ENCODE data around the gene TNFSF11.

Gene TNFSF11

DNA sequence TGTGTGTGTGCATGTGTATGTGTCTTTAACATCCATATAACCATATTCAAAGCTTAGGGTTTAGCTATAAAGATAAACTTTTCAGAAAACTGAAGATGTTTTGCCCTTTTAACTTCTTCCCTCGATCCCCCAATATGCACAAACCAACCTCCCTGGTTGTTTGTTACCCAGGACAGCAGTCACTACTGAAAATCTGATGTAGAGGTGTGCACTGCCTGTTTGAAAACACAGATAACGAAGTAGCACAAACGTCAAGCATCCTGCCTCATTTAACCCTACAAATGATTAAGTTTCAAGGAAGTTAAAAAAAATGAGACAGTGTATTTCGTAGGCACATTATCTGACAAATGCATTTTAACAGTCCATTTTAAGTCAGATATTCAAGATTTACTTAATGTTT is 3.6 kb downstream of the TNFSF11 start:
- H3K9me3 ChIP-seq (ENCODE audit: control insufficient read depth, insufficient read depth, low read length), result no peaks in the 10 kb centered on the region
- H3K4me1 ChIP-seq (ENCODE audit: insufficient read depth, low read length), result no peaks in the 10 kb centered on the region; the same call in 1 of the 2 replicates
- no peaks in the 10 kb centered on the region for H3K36me3 ChIP-seq (ENCODE audit: insufficient read depth, low read length)
- no peak overlapping the region for H3K9ac ChIP-seq (ENCODE audit: low read depth, low read length)

DNA sequence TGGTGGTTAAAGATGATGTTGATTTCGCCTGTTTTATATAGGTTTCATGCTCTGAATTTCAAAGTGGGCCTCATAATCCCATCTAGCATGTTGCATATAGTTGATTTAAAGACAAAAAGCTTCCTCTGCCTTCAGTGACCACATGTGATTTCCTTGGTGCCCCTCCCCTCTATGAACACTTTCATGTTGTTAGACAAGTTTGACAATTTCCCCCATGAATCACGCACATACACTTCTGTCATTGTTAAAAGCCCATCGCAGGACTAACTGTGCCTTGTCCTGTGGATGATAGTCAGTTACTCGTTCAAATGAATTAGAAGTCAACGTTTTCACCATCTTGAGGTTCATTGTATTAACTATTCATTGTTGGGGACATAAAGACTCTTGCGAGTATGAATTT is 6.7 kb downstream of the TNFSF11 start:
- Histone ChIP-seq H3K9me3 (ENCODE audit: control insufficient read depth, insufficient read depth, low read length) (no peaks in the 10 kb centered on the region), H3K9ac (ENCODE audit: low read depth, low read length) (no peak overlapping the region), H3K4me1 (ENCODE audit: insufficient read depth, low read length) (no peaks in the 10 kb centered on the region; the same call in 1 of the 2 replicates), H3K36me3 (ENCODE audit: insufficient read depth, low read length) (no peaks in the 10 kb centered on the region)

GRCh38 chr13:42581427-42581826 is 7.5 kb downstream of the TNFSF11 start:
- H3K4me1 ChIP-seq (ENCODE audit: insufficient read depth, low read length), result no peaks in the 10 kb centered on the region; the same call in 1 of the 2 replicates
- no peak overlapping the region for H3K9ac ChIP-seq (ENCODE audit: low read depth, low read length)
- no peaks in the 10 kb centered on the region for H3K36me3 ChIP-seq (ENCODE audit: insufficient read depth, low read length)
- H3K9me3 ChIP-seq (ENCODE audit: control insufficient read depth, insufficient read depth, low read length), result no peaks in the 10 kb centered on the region

DNA sequence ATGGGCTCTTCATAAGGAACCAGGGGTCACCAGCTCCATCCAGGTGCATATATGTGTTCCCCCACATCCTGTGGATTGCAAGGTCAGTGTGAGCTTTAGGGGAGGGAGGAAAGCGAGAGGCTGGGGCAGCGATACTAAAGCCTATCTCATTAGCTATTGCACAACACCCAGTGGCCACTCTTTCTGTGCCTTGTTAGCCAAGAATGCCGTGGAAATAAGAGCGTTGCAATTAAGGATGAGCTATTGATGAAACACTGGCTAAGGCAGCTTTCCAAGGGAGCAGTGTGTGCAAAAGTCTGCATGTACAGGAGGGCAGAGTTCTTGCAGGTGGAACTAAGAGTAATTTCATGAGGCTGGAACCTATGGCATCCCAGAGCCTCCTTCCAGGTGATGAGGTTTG is 17.6 kb downstream of the TNFSF11 start:
- peaks cover 7% of the 10 kb centered on the region for H3K4me1 ChIP-seq (ENCODE audit: insufficient read depth, low read length)
- no peaks in the 10 kb centered on the region for H3K36me3 ChIP-seq (ENCODE audit: insufficient read depth, low read length)
- H3K9ac ChIP-seq (ENCODE audit: low read depth, low read length), result no peak overlapping the region
- H3K9me3 ChIP-seq (ENCODE audit: control insufficient read depth, insufficient read depth, low read length), result no peaks in the 10 kb centered on the region

- H3K36me3 ChIP-seq (ENCODE audit: insufficient read depth, low read length), result no peaks in the 10 kb centered on the region
- no peak overlapping the region for H3K9ac ChIP-seq (ENCODE audit: low read depth, low read length)
- peaks cover 7% of the 10 kb centered on the region for H3K4me1 ChIP-seq (ENCODE audit: insufficient read depth, low read length)
- no peaks in the 10 kb centered on the region for H3K9me3 ChIP-seq (ENCODE audit: control insufficient read depth, insufficient read depth, low read length)
Observed at GRCh38 chr13:42592915-42593900, 19.3 kb downstream of the TNFSF11 start.

DNA sequence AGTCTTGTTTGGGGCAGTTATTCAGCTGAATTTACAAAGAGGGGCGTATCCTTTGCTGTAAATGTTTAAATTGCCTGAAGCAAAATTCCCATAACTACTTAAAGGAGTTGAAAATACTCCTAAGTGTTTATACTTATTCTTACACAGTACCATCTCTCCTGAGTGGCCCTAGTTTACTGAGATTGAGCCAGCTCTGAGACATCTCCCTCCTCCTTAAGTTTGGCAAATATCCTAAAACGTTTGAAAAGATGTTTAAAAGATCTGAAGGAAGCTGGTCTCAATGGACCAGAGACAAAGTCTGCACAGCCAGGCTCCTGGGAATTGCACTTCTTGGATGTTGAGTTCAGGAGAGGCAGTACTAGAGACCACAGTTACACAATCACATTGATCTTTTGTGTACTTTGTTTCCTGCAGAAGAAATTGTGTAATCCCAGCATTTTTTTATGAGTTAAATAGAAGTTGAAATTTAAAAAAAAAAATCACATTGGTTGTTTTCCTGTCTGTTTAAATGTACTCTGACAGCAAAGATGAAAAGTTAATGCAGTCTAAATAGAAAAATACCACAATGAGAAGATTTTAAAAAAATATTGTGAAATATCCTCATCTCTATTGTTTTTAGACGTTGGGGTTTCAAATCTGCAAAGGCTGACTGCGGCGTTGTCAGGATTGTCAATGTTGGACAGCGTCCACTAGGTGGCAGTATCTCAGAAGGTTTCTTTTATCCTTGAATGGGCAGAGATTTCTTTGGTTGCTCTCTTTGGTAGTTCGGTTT is 20.7 kb downstream of the TNFSF11 start:
- H3K36me3 ChIP-seq (ENCODE audit: insufficient read depth, low read length), result no peaks in the 10 kb centered on the region
- H3K4me1 ChIP-seq (ENCODE audit: insufficient read depth, low read length), result peaks cover 7% of the 10 kb centered on the region
- H3K9ac ChIP-seq (ENCODE audit: low read depth, low read length), result no peak overlapping the region; the same call in 1 of the 2 replicates

DNA sequence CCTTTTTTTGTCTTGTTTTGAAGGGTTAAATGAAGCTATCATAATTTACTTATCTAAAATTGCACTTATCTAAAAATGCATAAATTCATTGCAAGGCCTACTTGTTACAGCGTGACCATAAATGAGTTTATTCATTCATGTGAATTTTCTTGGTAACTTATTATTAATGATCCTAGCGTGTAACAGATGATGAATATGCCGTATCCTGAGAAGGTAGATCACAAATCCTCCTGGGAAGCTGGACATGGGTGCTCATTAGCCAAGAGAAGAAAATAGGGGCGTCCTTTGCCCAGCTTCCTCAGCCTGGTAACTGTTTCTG is 21.3 kb downstream of the TNFSF11 start:
- Histone ChIP-seq H3K4me1 (ENCODE audit: insufficient read depth, low read length) (peaks cover 7% of the 10 kb centered on the region), H3K9me3 (ENCODE audit: control insufficient read depth, insufficient read depth, low read length) (no peaks in the 10 kb centered on the region), H3K36me3 (ENCODE audit: insufficient read depth, low read length) (no peaks in the 10 kb centered on the region), H3K9ac (ENCODE audit: low read depth, low read length) (no peak overlapping the region)

More for the DNA sequence above, 20.7 kb downstream of the TNFSF11 start:
- H3K9me3 ChIP-seq (ENCODE audit: control insufficient read depth, insufficient read depth, low read length), result no peaks in the 10 kb centered on the region

GRCh38 chr13:42597505-42597904 is 23.6 kb downstream of the TNFSF11 start:
- Histone ChIP-seq H3K36me3 (ENCODE audit: insufficient read depth, low read length) (no peaks in the 10 kb centered on the region; the same call in 1 of the 2 replicates), H3K4me1 (ENCODE audit: insufficient read depth, low read length) (peaks cover 11% of the 10 kb centered on the region), H3K9ac (ENCODE audit: low read depth, low read length) (no peak overlapping the region), H3K9me3 (ENCODE audit: control insufficient read depth, insufficient read depth, low read length) (no peaks in the 10 kb centered on the region)

DNA sequence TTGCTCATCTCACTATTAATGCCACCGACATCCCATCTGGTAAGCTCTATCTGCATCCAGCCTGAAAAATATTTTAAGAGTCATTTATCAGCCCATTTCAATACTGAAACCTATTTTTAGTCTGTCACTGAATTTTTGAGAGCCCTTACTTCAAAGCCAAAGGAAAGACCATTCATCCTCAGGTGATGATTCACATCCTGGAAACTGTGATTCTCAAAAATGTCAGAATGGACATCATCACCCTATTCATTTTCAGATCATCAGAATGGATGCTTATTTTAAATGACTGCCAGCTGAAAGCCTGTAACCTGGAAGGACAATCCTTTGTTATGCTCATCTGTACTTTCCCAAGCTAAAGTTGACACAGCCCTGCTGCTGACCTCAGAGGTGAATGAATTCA is 27.0 kb downstream of the TNFSF11 start:
- Histone ChIP-seq H3K9ac (ENCODE audit: low read depth, low read length) (no peak overlapping the region), H3K36me3 (ENCODE audit: insufficient read depth, low read length) (no peaks in the 10 kb centered on the region; the same call in 1 of the 2 replicates), H3K9me3 (ENCODE audit: control insufficient read depth, insufficient read depth, low read length) (no peaks in the 10 kb centered on the region), H3K4me1 (ENCODE audit: insufficient read depth, low read length) (peaks cover 5% of the 10 kb centered on the region)

DNA sequence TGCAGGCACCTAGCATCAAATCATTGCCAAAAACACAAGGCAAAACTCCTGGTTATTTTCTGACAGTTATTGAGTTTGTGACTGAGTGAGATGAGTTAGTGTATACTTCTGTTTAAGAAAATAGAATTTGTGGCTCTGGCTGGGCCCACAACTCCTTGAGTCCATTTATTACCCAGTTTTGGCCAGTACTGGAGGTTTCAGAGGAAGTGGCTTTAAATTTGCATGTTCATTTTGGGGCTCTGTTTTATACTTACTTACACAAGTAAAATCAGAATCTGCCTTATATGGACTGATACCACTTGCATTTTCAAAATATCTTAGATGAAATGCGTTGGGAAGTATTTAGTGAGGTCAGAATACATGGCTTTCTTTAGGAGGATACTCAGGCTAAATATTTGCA is 29.0 kb downstream of the TNFSF11 start:
- no peak overlapping the region for H3K9ac ChIP-seq (ENCODE audit: low read depth, low read length)
- H3K9me3 ChIP-seq (ENCODE audit: control insufficient read depth, insufficient read depth, low read length), result no peaks in the 10 kb centered on the region
- no peaks in the 10 kb centered on the region; the same call in 1 of the 2 replicates for H3K36me3 ChIP-seq (ENCODE audit: insufficient read depth, low read length)
- H3K4me1 ChIP-seq (ENCODE audit: insufficient read depth, low read length), result peaks cover 5% of the 10 kb centered on the region; the same call in 1 of the 2 replicates

DNA sequence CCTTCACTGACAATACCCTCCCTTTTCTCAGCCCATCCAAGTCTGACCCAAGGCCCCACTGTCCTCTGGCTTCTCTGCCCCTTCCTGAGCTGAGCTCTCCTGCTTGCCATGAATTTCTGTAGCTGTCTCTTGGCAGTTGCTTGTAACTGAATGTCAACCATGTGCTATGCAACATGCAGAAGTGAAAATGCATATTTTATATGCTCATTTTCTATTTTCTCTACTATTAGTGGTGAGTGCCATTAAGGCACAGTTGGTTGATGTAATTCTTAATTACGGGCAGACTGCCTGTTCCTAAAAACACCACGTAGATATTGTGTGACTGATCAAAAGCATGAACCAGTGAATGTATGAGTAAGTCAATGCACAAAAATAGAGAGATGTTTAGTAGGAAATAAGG is 29.6 kb downstream of the TNFSF11 start:
- Histone ChIP-seq H3K4me1 (ENCODE audit: insufficient read depth, low read length) (peaks cover 5% of the 10 kb centered on the region; the same call in 1 of the 2 replicates), H3K9ac (ENCODE audit: low read depth, low read length) (no peak overlapping the region), H3K9me3 (ENCODE audit: control insufficient read depth, insufficient read depth, low read length) (no peaks in the 10 kb centered on the region), H3K36me3 (ENCODE audit: insufficient read depth, low read length) (no peaks in the 10 kb centered on the region; the same call in 1 of the 2 replicates)

GRCh38 chr13:42607546-42607945 is 33.6 kb downstream of the TNFSF11 start:
- Histone ChIP-seq H3K9me3 (ENCODE audit: control insufficient read depth, insufficient read depth, low read length) (no peaks in the 10 kb centered on the region), H3K9ac (ENCODE audit: low read depth, low read length) (no peak overlapping the region), H3K36me3 (ENCODE audit: insufficient read depth, low read length) (no peaks in the 10 kb centered on the region), H3K4me1 (ENCODE audit: insufficient read depth, low read length) (no peaks in the 10 kb centered on the region)

DNA sequence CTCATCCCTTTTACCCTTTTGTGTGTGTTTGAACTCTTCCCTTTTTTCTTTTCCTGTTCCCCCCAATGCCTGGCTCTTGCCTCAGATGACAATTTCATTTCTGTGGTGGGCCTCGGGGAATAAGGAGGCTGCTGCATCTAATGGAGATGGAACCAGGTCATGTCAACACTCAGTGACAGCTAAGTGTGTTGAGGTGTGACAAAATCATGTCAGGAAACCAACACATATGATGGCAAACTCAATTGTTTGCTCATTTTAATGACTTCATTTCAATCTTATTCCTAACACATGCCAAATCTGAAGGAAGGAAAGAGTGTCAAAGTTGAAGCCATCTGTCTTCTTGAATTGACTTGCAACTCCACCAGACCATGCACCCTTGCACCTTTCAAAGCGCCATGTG is 36.7 kb downstream of the TNFSF11 start:
- no peaks in the 10 kb centered on the region for H3K9me3 ChIP-seq (ENCODE audit: control insufficient read depth, insufficient read depth, low read length)
- no peaks in the 10 kb centered on the region for H3K4me1 ChIP-seq (ENCODE audit: insufficient read depth, low read length)
- no peaks in the 10 kb centered on the region for H3K36me3 ChIP-seq (ENCODE audit: insufficient read depth, low read length)
- H3K9ac ChIP-seq (ENCODE audit: low read depth, low read length), result no peak overlapping the region

DNA sequence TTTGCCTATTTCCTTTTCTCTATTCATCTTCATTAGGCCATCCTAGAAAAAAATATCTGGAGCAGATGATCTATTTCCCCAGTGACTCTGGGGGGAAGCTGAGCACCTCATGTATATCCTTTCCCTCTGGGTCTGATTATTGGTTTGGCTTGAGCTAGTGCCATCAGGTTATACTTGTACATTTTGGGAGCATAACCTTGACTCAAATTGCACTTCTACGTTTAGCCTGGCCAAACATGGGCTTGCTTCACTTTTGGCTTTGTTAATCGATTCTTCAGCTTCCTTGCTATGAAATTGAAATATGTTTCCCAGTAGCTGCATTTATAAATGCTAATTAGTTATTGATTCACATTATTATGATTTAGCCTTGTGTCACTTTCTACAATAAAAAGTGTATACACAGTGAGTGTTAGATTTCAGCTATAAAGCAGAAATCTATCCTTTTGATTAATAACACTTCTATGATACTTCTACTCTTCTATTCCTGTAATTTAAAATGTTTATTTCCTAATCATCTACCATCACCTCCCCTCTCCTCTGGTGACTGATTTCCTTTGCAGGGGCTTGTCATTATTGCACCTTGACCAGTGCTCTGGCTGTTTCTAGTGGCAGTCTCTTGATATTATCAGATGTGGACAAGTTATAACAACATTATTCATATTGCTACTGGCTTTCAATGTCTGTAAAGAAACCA is 37.3 kb downstream of the TNFSF11 start:
- Histone ChIP-seq H3K4me1 (ENCODE audit: insufficient read depth, low read length) (no peaks in the 10 kb centered on the region), H3K36me3 (ENCODE audit: insufficient read depth, low read length) (no peaks in the 10 kb centered on the region), H3K9ac (ENCODE audit: low read depth, low read length) (no peak overlapping the region), H3K9me3 (ENCODE audit: control insufficient read depth, insufficient read depth, low read length) (no peaks in the 10 kb centered on the region)

Measured in ES-I3 (cell line).